Skeletal muscle tissue (tissue), 4 donors: ENCODE measurements around the gene KCNAB1. TPM values are rescaled to one million over a fixed set of nuclear protein-coding genes. Genes with fewer than 3 reads are reported as not detected.

Experiments
- H3K27ac ChIP-seq: one replicate; pipeline ENCODE4 v1.7.0; 2013; ENCODE audit warnings: mild to moderate bottlenecking, low read depth, low read length, inconsistent platforms
- H3K27me3 ChIP-seq, 3 donors: one replicate each; pipeline ENCODE4 v1.7.0; 2013; ENCODE audit warnings: low read length in 3 of 3; ENCODE audit not compliant: control insufficient read depth in 3 of 3, insufficient read depth in 3 of 3
- H3K36me3 ChIP-seq, 3 donors: one replicate each; pipeline ENCODE4 v1.7.0; 2013; ENCODE audit warnings: low read length in 3 of 3; ENCODE audit not compliant: control insufficient read depth in 3 of 3, insufficient read depth in 3 of 3
- H3K4me1 ChIP-seq, 3 donors: one replicate each; pipeline ENCODE4 v1.7.0; 2013; ENCODE audit warnings: low read length in 3 of 3, mild to moderate bottlenecking in 3 of 3; ENCODE audit not compliant: control insufficient read depth in 3 of 3, insufficient read depth in 3 of 3
- H3K4me3 ChIP-seq, 3 donors: one replicate each; pipeline ENCODE4 v1.7.0; 2013; ENCODE audit warnings: low read length in 3 of 3
- H3K9ac ChIP-seq, 3 donors: one replicate each; pipeline ENCODE4 v1.7.0; 2013; ENCODE audit warnings: low read length in 3 of 3, mild to moderate bottlenecking in 3 of 3, moderate library complexity in 2 of 3, low read depth in 1 of 3
- H3K9me3 ChIP-seq, 3 donors: one replicate each; pipeline ENCODE4 v1.7.0; 2013; ENCODE audit warnings: low read length in 3 of 3; ENCODE audit not compliant: control insufficient read depth in 3 of 3
- total RNA-seq: library from RNA; depleted of rRNA; stranded (reverse); fragments of >200 nt; gene quantifications from one replicate; pipeline ENCODE4 v1.2.3, GENCODE V29; 2014
- donor health status: Osteomylitis.

Gene KCNAB1
- total RNA-seq, 1 donor from 2014 or later, result 4.2 TPM

- Histone ChIP-seq H3K27ac (no peak overlapping the region), H3K9me3 (no peaks in the 10 kb centered on the region), H3K4me3 (no peak overlapping the region), H3K27me3 (no peaks in the 10 kb centered on the region), H3K36me3 (no peaks in the 10 kb centered on the region), H3K4me1 (peaks cover 0 to 5% (median 4%) of the 10 kb centered on the region in 3 donors), H3K9ac (no peak overlapping the region)
These were observed 180.8 kb downstream of the KCNAB1 start for GRCh38 chr3:156300929-156301840.

- H3K27me3 ChIP-seq, result no peaks in the 10 kb centered on the region
- H3K9ac ChIP-seq, result no peak overlapping the region
- no peak overlapping the region for H3K27ac ChIP-seq
- no peak overlapping the region for H3K4me3 ChIP-seq
- H3K4me1 ChIP-seq, result peaks cover 0 to 5% (median 4%) of the 10 kb centered on the region in 3 donors
- no peaks in the 10 kb centered on the region for H3K36me3 ChIP-seq
- H3K9me3 ChIP-seq, result no peaks in the 10 kb centered on the region
These were observed 182.8 kb downstream of the KCNAB1 start for GRCh38 chr3:156303001-156303707.

GRCh38 chr3:156304406-156304805 lies 184.0 kb downstream of the KCNAB1 start:
- Histone ChIP-seq H3K9me3 (no peaks in the 10 kb centered on the region), H3K27ac (no peak overlapping the region), H3K36me3 (no peaks in the 10 kb centered on the region), H3K9ac (no peak overlapping the region), H3K4me3 (no peak overlapping the region), H3K27me3 (no peaks in the 10 kb centered on the region), H3K4me1 (peaks cover 0 to 5% (median 4%) of the 10 kb centered on the region in 3 donors)

- H3K9ac ChIP-seq, result no peak overlapping the region
- H3K27me3 ChIP-seq, result no peaks in the 10 kb centered on the region
- no peaks in the 10 kb centered on the region for H3K9me3 ChIP-seq
- H3K4me3 ChIP-seq, result no peak overlapping the region
- peaks cover 0 to 4% (median 3%) of the 10 kb centered on the region in 3 donors for H3K4me1 ChIP-seq
- H3K27ac ChIP-seq, result no peak overlapping the region
- H3K36me3 ChIP-seq, result no peaks in the 10 kb centered on the region
These were observed 185.3 kb downstream of the KCNAB1 start for GRCh38 chr3:156305672-156306071.

GRCh38 chr3:156307704-156308103 lies 187.3 kb downstream of the KCNAB1 start:
- Histone ChIP-seq H3K27ac (no peak overlapping the region), H3K9ac (no peak overlapping the region), H3K4me1 (peaks cover 0 to 4% (median 0%) of the 10 kb centered on the region in 3 donors), H3K9me3 (no peaks in the 10 kb centered on the region), H3K36me3 (no peaks in the 10 kb centered on the region), H3K4me3 (no peak overlapping the region), H3K27me3 (no peaks in the 10 kb centered on the region)

- Histone ChIP-seq H3K4me3 (no peak overlapping the region), H3K9me3 (no peaks in the 10 kb centered on the region), H3K36me3 (no peaks in the 10 kb centered on the region), H3K27me3 (no peaks in the 10 kb centered on the region), H3K4me1 (no peaks in the 10 kb centered on the region), H3K9ac (no peak overlapping the region), H3K27ac (no peak overlapping the region)
These were observed 191.1 kb downstream of the KCNAB1 start for GRCh38 chr3:156311431-156311830.

GRCh38 chr3:156311930-156312329 lies 191.6 kb downstream of the KCNAB1 start:
- no peaks in the 10 kb centered on the region for H3K9me3 ChIP-seq
- H3K27ac ChIP-seq, result no peak overlapping the region
- H3K27me3 ChIP-seq, result no peaks in the 10 kb centered on the region
- no peak overlapping the region for H3K4me3 ChIP-seq
- H3K36me3 ChIP-seq, result no peaks in the 10 kb centered on the region
- no peak overlapping the region for H3K9ac ChIP-seq
- H3K4me1 ChIP-seq, result no peaks in the 10 kb centered on the region

- H3K36me3 ChIP-seq, result no peaks in the 10 kb centered on the region
- no peaks in the 10 kb centered on the region for H3K4me1 ChIP-seq
- H3K27me3 ChIP-seq, result no peaks in the 10 kb centered on the region
- no peak overlapping the region for H3K27ac ChIP-seq
- H3K9ac ChIP-seq, result no peak overlapping the region
- H3K4me3 ChIP-seq, result no peak overlapping the region
- no peaks in the 10 kb centered on the region for H3K9me3 ChIP-seq
These were observed 195.7 kb downstream of the KCNAB1 start for GRCh38 chr3:156316076-156316475.

- H3K4me3 ChIP-seq, result no peak overlapping the region
- no peaks in the 10 kb centered on the region for H3K4me1 ChIP-seq
- no peaks in the 10 kb centered on the region for H3K27me3 ChIP-seq
- H3K27ac ChIP-seq, result no peak overlapping the region
- no peaks in the 10 kb centered on the region for H3K9me3 ChIP-seq
- H3K36me3 ChIP-seq, result no peaks in the 10 kb centered on the region
- no peak overlapping the region for H3K9ac ChIP-seq
These were observed 197.2 kb downstream of the KCNAB1 start for GRCh38 chr3:156317462-156318074.

- H3K9ac ChIP-seq, result no peak overlapping the region
These were observed 201.6 kb downstream of the KCNAB1 start for GRCh38 chr3:156321945-156322344.

More at GRCh38 chr3:156321945-156322344, 201.6 kb downstream of the KCNAB1 start:
- H3K4me1 ChIP-seq, result no peaks in the 10 kb centered on the region
- H3K4me3 ChIP-seq, result no peak overlapping the region
- no peak overlapping the region for H3K27ac ChIP-seq
- H3K9me3 ChIP-seq, result no peaks in the 10 kb centered on the region
- H3K36me3 ChIP-seq, result no peaks in the 10 kb centered on the region
- H3K27me3 ChIP-seq, result no peaks in the 10 kb centered on the region
